Hematopoietic multipotent progenitor cell treated with erythropoietin and hydrocortisone succinate and interleukin-3 and kit ligand, for 8 days (in vitro differentiated cells): ENCODE results near the gene FSTL4.

Experiments used
- DNase-seq: peaks from one replicate; pipeline ENCODE4 v3.0.0-alpha.2; 2015

The FSTL4 gene

DNA sequence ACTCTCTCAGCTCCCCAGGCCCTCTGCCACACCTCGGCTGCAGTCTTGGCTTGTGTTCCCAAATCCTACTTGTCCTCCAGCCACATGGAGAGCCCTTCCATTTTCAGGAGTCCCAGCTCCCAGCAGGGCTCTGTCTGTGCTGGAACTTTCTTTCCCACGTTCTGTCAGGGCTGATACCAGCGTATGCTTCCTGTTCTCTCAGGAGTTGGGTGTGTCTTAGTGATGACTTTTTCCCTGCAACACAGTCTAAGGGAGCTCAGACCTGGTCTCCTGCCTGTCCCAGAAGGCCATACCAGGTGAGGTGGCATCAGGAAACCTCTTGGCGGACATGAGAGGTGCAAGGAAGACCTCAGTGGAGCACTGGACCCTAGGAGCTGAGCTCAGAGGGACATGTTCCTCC is 334.0 kb downstream of the FSTL4 start:
- DNase-seq = no peak

DNA sequence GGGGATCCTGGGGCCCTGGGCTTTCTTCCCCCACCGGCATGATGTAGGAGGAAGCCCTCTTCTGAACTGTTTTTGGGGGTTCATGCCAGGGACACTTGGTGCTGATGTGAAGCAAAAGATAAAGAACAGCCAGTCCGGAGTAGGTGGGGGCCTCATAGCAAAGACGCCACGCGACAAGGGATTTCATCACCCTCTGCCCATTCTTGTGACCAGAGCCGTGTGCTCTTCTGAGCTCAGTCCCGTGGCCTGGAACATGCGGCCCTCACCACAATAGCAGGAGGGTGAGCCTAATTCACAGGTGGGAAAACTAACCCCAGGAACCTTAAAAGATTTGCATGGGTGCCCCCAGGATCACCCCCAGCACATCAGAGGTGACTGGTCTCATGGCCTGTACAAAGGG is 334.6 kb downstream of the FSTL4 start:
- no peak for DNase-seq

DNA sequence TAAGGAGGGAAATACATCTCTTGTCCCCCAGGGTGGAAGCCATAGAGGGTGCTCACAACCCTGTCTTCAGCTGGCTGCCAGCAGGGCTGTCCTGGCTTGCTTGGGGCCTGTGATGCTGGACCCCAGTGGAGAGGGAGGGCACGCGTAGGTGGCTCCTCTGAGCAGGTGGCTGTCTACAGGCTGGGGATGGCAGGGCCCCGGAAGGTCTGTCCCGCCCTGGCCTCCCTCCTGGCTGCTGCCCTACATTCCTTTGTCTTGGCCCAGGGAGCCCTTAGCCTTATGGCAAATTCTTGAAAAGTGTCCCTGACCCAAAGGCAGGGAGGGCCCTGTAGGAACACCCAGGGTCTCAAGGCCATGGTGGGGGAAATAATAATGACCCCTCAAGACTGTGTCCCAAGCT is 336.2 kb downstream of the FSTL4 start:
- no peak for DNase-seq

DNA sequence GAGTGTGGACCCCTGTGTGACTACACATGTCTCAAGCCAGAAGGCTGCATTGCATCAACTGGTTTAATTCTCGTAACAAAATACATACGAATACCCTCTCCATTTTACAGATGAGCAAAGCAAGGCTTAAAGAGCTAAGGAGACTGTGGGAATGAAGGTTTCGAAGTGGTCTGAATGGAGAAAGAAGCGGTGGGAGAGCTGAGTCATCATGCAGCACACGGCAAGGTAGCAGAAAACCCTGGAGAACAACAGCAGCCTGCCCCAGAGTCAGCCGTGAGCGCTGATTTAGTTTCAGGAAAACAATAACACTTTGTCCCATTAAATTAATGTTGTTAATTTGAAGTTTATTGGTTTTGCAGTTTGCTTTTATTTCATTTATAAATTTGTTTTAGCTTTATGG is 336.7 kb downstream of the FSTL4 start:
- no peak for DNase-seq

DNA sequence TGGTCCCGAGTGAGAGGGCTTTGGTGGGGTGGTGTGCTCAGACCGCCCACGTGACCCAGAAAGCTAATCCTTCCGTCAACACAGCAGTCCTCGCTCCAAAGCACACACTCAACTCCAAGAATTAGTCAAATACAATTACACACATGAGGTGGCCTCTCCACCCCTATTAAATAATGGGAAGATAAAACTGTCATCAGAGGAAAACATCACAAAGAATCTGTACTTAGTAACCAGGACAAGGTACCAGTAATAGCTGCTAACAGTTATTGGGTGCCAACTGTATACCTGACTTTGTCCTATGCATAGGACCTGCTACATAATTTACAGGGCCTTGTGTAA is 337.8 kb downstream of the FSTL4 start:
- DNase-seq = no peak

DNA sequence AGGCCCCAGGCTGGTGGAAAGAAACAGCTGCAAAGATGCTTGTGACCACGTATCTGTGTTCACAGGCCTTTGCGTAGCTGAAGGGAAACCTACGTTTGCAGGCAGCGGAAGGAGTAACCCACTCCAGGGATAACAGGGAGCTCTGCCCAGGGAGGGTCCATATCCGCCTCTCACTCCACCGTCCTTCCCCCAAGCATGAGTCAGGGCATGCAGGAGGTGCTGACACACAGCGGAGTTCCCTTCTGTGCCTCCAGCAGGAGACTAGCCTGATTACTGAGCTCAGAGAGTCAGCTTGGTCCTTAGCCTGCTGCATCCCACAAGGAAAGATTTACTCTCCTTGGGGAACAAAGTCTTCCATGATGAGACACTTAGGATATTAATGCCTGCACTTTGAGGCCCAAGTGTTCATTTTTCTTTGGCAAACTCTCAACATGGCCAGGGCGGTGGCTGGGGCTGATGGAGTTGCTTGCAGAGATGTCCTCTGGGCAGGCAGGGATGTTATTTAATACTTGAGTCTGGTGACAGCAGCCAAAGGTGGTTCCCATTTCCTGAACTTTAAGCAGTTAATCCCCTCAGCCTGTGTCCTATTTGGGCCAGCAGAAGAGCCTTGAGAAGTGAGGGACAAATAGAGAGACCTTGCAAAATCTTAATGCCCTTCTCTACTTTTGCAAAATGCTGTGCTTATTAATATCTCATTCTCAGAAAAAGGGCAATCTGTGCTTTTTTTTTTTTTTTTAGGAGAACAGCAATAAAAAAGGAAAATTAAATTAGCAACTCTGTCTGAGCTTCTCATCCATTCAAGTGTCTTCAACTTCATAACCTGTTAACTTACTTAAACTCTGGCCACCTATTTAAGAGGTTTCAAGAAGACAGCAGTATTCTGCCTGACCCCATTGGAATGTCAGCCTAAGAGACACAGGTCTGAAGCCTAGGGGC is 338.4 kb downstream of the FSTL4 start:
- no peak for DNase-seq

DNA sequence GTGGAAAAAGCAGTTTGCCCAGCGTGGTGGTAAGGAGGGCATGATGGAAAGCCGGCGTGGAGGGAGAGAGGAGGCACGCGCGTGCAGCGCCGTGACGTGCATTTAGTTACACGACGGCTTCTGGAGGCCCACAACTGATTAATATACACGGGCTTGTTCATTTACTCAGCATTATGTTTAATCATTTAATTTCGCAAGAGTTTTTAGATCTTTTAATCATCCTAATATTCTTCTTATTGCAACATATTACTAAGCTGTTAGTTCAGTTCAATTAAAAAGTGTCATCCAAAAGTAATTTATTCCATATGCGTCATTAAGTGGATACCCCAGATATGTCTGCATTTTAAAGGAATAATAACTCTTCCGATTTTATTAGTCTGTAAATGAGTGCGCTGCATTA is 340.0 kb downstream of the FSTL4 start:
- DNase-seq = no peak

DNA sequence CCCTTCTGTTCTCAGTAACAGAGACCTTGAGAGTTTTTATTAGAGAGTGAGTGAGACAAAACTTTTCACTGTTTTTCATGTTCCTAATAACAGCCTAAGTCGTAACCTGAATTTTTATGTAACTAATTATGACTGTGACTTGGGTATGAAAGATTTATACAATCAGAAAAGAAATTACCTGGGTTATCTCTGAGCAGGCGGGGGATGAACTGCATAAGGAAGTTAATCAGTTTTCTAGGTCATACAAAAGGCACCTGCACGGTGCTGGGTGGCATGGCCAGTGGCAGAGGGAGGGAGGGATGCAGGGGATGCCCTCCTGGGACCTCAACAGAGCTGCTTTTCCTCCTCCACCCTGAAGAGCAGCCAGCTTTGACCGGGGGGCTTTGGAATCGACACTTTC is 340.7 kb downstream of the FSTL4 start:
- no peak for DNase-seq

DNA sequence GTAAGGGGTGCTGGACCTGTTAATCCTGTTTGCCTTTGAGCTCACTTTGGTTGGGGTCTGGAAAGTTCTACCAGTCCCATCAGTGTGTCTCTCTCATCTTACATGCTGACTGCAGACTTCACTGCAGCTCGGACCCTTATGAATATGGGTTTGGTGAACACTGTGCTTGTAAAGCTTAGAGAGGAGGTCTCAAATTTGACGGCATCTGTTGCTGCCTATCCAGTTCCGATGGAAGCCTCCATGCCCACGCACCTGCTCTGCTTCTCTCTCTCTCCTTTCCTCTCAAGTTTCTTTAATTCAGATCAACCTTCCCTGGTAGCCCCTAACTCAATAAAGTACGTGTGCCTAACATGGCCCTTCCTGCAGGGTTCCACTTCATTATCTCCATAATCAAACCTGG is 342.6 kb downstream of the FSTL4 start:
- no peak for DNase-seq

DNA sequence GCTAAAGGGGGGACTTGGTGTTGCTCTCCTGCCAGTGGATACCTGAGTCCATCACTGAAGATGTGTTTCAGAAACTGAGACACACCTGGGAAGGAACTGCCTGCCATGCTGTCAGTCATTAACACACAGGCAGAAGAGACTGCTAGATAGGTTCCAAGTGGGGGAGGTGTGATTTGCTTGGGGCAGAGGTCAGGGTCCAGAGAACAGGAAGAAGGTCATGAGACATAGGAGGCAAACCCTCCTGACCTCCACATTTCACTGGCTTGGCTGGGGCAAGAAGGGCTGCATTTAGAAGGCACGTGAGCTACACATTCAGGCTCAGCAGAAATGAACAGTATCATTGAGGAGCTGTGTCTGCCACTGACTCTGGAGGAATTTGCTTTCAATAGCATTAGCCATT is 344.7 kb downstream of the FSTL4 start:
- no peak for DNase-seq

DNA sequence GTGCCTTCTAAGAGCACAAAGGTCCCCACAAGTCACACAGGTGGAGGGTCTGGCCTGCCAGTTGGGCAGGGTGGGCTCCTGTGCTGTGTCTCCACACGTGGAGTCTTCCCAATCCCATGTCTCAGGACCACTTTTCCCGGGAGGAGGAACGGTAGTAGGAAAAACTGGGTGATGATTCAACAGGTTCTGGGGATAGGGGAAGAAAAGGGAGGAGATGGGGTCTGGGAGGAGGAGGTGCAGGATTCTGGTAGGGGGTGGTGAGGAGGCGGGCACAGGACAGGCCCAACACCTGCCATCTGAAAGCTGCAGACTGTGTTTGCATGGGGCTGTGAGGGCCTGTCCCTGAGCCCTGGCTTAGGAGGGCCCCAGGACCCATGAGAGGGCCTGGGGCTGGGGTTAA is 345.4 kb downstream of the FSTL4 start:
- DNase-seq = no peak

DNA sequence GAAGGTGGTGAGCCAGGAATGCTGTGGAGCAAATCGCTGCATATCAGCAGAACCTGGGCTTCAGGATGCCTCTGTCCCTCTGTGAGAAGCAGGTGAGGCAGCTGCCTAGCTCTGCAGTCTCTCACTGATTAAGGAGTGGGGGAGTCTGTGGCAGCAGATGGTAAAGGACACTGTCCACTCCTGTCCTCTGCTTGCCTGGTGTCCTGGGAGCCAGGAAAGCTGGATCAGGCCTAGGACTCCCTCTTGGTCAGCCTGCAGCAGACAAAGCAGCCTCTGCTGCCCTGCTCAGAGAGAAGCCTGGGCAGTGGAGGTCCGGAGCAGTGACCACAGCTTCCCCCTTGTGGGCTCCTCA is 345.8 kb downstream of the FSTL4 start:
- no peak for DNase-seq

DNA sequence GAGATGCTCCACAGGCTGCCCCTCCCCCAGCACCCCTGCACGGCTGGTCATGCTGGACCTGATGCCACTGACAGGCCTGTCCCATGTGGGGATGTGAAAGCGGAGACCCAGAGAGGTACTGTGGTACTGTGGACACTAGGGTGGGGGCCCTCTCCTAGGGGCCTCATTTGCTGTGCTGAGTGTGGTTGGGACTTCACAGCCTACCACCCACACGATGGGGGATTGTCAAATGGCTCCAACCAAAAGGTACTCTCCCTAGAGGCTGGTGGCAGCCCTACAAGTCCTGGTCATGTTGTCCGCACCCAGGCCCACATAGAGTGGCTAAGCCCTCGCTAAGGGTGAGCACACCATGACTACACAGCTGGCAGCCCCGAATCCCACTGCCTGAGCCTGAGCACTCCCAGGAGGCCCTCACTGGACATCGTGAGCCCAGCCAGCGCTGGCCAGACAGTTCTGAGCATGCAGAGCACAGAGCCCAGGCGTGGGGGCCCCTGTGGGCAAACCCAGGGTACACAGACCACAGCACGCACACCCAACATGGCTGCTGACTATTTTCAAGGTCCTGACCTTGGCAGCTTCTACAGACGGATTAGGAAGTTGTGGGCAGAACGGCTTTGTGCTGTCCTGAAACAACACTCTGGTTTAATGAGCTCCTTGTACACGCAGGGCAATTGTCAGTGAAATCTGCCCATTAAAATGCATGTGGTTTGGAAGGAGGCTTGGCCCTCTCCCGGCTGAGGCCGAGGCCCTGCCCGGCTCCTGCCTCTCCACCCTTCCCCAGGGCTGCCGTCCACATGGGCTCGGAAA is 346.4 kb downstream of the FSTL4 start:
- DNase-seq = no peak

DNA sequence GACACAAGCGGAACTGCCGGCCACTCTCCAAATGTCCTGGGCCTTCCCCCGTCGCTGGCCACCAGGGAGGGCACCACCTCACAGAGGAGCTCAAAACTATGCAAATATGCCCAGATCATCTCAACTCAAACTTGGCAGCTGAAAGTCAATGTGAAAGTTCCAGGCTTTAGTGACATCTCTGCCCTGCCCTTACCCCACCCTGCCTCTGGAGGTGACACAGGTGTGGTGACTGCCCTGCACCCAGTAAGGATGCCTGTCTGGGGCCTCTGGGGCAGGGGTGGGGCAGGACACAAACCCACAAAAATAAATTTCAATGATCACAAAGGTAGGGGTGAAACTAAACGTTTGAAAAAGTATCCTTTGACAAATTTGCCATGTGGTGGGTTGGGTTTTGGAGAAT is 347.1 kb downstream of the FSTL4 start:
- DNase-seq = no peak

DNA sequence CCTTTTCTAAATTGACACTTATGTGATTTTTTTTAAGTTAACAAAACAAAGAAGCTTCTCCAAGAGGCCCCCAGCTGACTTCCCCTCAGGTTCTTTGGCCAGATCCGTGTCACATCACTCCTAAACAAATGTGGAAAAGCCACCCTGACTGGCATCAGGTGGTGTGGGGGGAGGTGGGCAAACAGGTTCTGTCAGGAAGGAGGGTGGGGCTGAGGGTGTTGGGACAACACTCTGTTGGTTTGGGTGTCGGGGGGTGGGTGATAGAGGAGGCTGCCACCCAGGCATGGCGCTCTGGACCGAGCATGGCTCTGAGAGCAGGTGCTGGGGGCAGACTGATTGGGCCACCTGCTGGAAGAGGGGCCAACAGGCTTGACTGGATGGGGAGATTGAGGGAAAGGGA is 349.7 kb downstream of the FSTL4 start:
- DNase-seq = no peak

DNA sequence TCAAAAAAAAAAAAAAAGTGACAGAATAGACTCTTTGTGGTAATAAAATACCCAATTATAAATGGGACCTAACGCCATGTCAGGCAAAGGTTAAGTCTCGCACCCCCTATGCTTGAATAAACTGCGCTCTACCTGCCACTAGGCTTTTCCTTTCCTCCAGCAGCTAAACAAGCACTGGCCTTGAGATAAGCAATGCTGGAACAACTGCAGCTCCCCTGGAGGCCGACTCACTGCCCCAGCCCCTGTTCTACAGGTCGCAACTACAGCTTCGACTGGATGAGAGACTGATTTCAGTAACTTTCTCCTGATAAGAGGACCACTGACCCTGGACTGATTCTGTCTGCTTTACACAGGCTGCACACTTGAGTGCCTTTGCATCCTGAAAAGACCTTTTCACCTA is 350.3 kb downstream of the FSTL4 start:
- DNase-seq = no peak

DNA sequence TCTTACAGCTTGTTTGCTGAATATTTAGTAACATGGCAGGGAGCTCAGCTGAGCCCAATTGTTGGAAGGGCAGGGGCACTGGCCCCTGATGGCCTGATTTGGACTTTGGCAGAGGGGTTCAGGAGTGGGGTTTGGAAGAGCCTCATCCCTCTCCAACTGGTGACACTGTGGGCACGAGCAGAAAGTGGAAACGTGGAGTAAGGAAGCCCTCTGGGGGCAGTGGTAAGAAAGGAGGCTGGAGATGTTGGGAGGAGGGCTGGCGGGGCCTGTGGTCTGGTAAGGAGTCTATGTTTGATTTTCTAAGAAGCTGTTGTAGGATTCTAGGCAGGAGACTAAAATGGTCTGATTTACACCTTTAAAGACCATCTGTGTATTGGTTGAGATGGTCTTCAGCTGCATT is 351.6 kb downstream of the FSTL4 start:
- no peak for DNase-seq

DNA sequence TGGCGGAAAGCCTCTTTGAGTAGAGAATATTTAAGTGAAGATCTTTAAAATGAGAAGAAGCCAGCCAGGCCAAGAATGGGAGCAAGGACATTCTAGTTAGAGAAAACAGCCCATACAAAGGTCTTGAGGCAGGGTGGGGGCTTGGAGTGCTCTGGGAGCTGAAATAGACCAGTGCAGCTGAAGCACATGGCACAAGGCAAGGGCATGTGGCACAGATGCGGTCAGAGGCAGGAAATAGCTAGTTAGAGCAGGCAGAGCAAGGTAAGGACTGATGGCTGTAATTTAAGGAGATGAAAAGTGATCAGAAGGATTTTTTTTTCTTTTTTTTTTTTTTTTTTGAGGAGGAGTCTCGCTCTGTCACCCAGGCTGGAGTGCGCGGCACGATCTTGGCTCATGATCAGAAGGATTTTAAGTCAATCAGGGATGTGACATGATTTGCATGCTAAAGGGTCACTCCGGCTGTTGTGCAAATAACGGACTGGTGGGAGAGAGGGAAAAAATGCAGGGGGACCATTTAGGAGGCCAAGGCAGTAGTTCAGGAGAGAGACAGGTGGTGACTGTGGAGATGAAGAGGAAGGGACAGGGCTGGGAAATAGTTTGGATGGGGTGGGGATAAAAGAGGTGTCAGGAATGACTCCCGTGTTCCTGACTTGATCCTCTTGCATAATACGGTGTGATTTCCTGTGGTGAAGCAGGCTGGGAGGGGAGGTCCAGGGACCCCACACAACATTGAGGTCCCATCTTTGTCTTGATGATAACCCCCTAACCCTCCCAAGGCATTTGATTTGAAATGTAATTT is 352.9 kb downstream of the FSTL4 start:
- no peak for DNase-seq

DNA sequence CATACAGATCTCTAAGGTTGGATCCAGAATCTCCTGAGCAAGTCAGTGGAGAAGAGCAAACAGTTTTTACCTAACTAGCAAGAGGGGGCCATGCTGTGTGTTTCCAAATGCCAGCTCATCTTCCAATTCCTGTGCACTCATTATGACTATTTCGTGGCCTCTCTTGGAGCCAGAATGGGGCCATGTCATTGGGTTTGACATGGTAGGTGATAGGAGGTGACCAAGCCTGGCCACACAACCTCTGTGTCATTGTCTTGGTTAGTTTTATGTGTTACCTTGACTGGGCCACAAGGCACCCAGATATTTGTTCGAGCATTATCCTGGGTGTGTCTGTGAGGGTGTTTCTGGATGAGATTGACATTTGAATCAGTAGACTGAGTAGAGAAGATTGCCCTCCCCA is 354.4 kb downstream of the FSTL4 start:
- no peak for DNase-seq

DNA sequence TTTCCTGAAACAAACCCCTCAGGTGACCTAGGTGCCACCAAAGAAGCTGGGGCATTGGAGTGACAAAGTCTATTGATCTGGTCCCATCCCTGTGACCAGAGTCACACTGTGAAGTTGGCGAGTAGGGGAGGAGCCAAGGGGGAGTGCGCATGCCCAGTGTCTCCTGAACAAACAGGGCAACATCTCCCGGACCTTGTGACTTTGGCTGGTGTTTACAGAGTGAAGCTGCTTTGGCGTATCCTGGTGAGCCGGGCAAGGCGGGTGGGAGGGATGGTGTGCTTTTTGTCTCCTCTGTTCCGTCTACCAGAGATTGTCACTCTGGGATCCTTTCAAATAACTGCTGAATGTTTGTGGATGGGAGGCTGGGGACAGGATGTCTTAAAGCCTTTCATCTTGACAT is 356.1 kb downstream of the FSTL4 start:
- DNase-seq = no peak

DNA sequence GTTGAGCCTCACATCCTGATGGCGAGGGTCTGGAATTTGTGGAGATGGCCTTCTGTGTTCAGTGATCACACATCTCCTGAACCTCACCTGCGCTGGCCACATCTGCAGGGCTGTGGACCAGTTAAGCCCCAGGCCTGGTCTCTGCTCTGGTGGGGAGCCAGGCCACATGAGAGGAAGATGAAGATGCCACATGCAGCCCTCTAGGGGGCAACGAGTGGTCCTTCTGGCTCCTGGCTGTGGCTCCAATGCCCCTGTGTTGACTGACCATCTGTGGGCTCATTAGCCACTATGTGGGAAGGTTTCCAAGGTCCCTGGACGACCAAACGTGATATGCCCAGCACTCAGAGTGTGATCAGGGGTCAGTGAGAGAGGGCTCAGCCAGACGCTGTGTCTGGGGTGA is 357.5 kb downstream of the FSTL4 start:
- no peak for DNase-seq

DNA sequence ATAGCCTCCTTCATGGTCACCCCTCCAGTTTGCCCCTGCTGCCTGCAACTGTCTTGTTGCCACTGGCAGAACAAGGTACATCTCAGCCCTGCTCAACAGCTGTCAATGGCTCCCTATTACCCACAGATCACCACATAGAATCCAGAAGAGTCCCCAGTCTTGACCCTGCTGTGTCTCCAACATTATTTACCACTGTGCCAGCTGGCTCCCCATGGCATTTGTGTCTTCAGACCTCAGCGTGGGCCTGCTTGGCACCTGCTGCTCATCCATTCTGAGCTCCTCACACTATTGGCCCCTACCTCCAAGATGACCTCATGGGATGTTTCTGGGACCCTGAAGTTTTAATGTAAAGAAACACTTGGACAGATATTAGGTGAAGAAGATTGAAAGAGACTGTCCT is 358.7 kb downstream of the FSTL4 start:
- no peak for DNase-seq

DNA sequence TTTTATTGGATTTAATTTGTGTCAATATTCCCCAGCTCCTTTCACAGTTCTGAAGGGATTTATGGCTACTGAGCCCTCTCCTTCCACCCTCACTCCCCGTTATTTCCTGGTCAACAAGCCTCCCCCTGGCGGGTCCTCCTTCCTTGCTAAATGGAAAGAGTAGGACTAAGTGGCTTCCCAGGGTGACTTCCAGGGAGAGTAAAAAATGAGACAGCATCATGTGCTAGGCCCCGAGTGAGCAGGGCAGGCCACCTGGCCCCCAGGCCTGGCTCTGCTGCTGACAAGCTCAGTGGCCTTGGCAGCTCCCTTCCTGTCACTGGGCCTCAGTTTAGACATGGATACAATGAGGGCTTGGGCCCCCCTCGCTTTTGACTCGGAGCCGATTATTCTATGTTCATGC is 359.3 kb downstream of the FSTL4 start:
- DNase-seq = no peak

DNA sequence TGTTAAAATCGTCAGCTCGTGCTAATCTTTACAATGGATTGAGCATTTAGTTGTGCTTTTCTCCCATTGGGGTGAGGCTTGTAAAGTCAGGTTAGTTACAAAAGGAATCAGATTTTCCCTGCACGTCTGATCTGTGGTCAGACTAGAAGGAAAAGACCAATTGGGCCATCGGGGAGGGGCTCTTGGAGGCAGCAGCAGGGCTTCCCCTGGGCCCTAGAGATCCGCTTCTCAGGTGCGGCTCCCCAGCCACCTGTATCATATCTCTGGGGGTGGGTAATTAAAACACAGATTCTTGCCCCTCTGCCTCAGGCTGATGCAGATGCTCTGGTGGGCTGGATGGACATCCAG is 360.2 kb downstream of the FSTL4 start:
- DNase-seq = no peak
